Naive thymus-derived CD4-positive, alpha-beta T cell (primary cell): ENCODE data around the gene PCBP1. TPM values are rescaled to one million over a fixed set of nuclear protein-coding genes. Genes with fewer than 3 reads are reported as not detected.
"Not testable (repeated sequence)": the region's sequence is repeated elsewhere in the genome, so short reads cannot be mapped to it uniquely, and the experiment has no call there.

Source experiments
- ATAC-seq: fragments of 150-1000 bp; cut with Tn5 transposase; 2 replicates; pipeline ENCODE4 v1.10.0; 2021; ENCODE audit warnings: mild to moderate bottlenecking, moderate library complexity
- CTCF ChIA-PET: fragments of 350-600 bp; sonication (Branson Sonifier 250); formaldehyde crosslinking; loops from one replicate; lab custom pipeline; 2021; ENCODE audit warnings: antibody characterized with exemption; lab: Charles Lee
- POLR2A ChIA-PET: fragments of 350-600 bp; sonication (Branson Sonifier 250); formaldehyde crosslinking; loops from one replicate; lab custom pipeline; 2021; ENCODE audit warnings: antibody characterized with exemption, inconsistent platforms; lab: Charles Lee
- DNase-seq, 9 donors: peaks; one replicate each; pipeline versions ENCODE4 v3.0.0 to v3.0.0-alpha.2; 2020 to 2022; ENCODE audit warnings: mixed read lengths in 1 of 9
- H3K27ac ChIP-seq: one replicate; pipeline ENCODE4 v1.7.0; 2013; ENCODE audit warnings: mild to moderate bottlenecking, low read depth, low read length, moderate library complexity
- H3K27me3 ChIP-seq, 2 donors: one replicate each; pipeline ENCODE4 v1.7.0; 2013; ENCODE audit warnings: low read length in 2 of 2, mild to moderate bottlenecking in 2 of 2, moderate library complexity in 2 of 2; ENCODE audit not compliant: control insufficient read depth in 2 of 2, insufficient read depth in 2 of 2
- H3K36me3 ChIP-seq, 3 experiments: 1 replicate in 2 of 3; 2 replicates in 1 of 3; pipeline ENCODE4 v1.7.0; 2013; ENCODE audit warnings: low read length in 3 of 3, mild to moderate bottlenecking in 3 of 3, moderate library complexity in 1 of 3; ENCODE audit not compliant: insufficient read depth in 3 of 3, control insufficient read depth in 2 of 3
- H3K4me1 ChIP-seq, 2 donors: one replicate each; pipeline ENCODE4 v1.7.0; 2013; ENCODE audit warnings: low read length in 2 of 2, mild to moderate bottlenecking in 2 of 2, moderate library complexity in 1 of 2; ENCODE audit not compliant: control insufficient read depth in 2 of 2, insufficient read depth in 2 of 2
- H3K4me3 ChIP-seq: 2 replicates; pipeline ENCODE4 v1.7.0; 2013; ENCODE audit warnings: mild to moderate bottlenecking, low read length
- H3K9me3 ChIP-seq, 3 experiments: 1 replicate in 2 of 3; 2 replicates in 1 of 3; pipeline ENCODE4 v1.7.0; 2013; ENCODE audit warnings: low read length in 3 of 3; ENCODE audit not compliant: control insufficient read depth in 2 of 3
- H3K27ac Mint-ChIP-seq, 9 donors: one replicate each; pipeline ENCODE4 v1.8.0; 2020 to 2022; ENCODE audit warnings: mixed read lengths in 9 of 9, mild to moderate bottlenecking in 8 of 9, moderate library complexity in 5 of 9, inconsistent platforms in 2 of 9
- H3K27me3 Mint-ChIP-seq, 5 donors: one replicate each; pipeline ENCODE4 v1.8.0; 2021 to 2022; ENCODE audit warnings: mixed read lengths in 5 of 5, mild to moderate bottlenecking in 1 of 5
- H3K36me3 Mint-ChIP-seq, 5 donors: one replicate each; pipeline ENCODE4 v1.8.0; 2020 to 2022; ENCODE audit warnings: mixed read lengths in 5 of 5, mild to moderate bottlenecking in 3 of 5, inconsistent platforms in 1 of 5
- H3K4me1 Mint-ChIP-seq, 7 donors: one replicate each; pipeline ENCODE4 v1.8.0; 2020 to 2022; ENCODE audit warnings: mixed read lengths in 7 of 7, mild to moderate bottlenecking in 3 of 7, inconsistent platforms in 1 of 7
- H3K4me3 Mint-ChIP-seq, 10 donors: one replicate each; pipeline ENCODE4 v1.8.0; 2020 to 2022; ENCODE audit warnings: mild to moderate bottlenecking in 10 of 10, mixed read lengths in 10 of 10, moderate library complexity in 6 of 10, inconsistent platforms in 2 of 10
- H3K9me3 Mint-ChIP-seq, 11 donors: one replicate each; pipeline ENCODE4 v1.8.0; 2020 to 2022; ENCODE audit warnings: mixed read lengths in 11 of 11, mild to moderate bottlenecking in 4 of 11, inconsistent platforms in 1 of 11, moderate library complexity in 1 of 11
- intact Hi-C, 2 donors: fragments of 100-400 bp; cut with micrococcal nuclease; formaldehyde crosslinking; loops; one replicate each; pipeline ENCODE4 v1.15.1; 2023
- polyA plus RNA-seq, 2 donors: library from polyadenylated mRNA; unstranded; fragments of 300-500 nt; fragmentation: Illumina TruSeq; gene quantifications; one replicate each; pipeline ENCODE4 v1.2.3, GENCODE V29; 2021
- total RNA-seq, 6 experiments: library from RNA in 5 of 6; stranded (reverse) in 5 of 6; gene quantifications; 1 replicate in 5 of 6; 2 replicates in 1 of 6; pipeline ENCODE4 v1.2.3 and lab custom pipeline; 2021 to 2026

PCBP1 gene
- total and polyA plus RNA-seq, 7 experiments from 2014 or later = 178 to 487 (median 353) TPM

DNA sequence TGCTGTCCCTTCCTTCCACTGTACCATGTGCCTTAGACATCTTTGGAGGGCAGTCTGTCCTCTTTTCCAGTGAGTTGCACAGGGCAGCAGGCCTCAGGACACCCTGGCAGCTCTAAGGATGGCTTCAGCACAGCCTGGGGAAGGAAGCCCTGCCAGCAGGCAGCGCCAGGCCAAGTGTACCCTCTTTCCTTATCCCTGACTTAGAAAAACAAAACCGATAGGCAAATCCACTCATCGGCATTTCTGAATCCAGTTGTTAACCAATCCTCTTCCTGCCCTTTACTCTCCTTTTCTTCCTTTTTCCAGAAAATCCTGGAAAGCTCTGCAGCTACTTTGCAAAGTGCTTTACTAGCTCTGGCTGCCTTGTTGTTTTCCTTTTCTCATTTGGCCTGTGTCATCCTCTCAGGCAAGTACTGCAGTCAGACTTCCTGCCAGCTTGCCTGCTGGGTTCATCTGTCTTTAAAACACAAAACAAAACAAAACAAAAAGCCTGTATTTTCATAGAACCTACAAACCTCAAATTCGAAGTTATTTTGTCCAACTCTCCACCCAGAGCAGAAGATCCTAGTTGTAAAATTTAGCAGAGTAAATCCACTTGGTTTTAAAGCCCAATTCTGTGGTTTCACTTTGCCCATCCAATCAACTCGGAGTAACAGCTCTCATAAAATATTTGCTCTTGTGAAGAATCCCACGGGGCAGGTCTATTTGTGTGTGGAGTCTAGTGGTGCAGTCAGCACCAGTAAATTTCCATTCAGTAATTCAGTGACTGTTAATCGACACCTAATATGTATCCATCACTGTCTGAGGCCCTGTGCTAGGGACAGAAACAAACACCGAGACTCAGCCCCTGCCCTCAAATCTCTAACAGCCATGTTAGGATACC lies 45.2 kb downstream of the PCBP1 start:
- H3K9me3 Mint-ChIP-seq = peaks cover 0 to under 1% (median 0%) of the 10 kb centered on the region in 11 donors
- intact Hi-C loops = loop anchor here (1.0 to 10.0 kb wide), 5 partner anchors 8 to 488 kb away; partner anchors contain the start of gene AAK1 (in 1 of the 2)
- ATAC-seq (peak; percentile 66), DNase-seq (peak in 7 of 9 donors; percentile 63 to 77 (median 68))
- POLR2A ChIA-PET = interaction anchor here (0.7 to 28.6 kb wide), 11 partner anchors 8 to 218 kb away, joined by 3 to 1973 read pairs (median 20); partner anchors contain the start of genes C2orf42, MXD1 and PCBP1
- Histone ChIP-seq H3K4me1 (peaks cover 66 to 74% of the 10 kb centered on the region in 2 donors), H3K36me3 (no peaks in the 10 kb centered on the region), H3K9me3 (no peaks in the 10 kb centered on the region), H3K27me3 (no peaks in the 10 kb centered on the region), H3K4me3 (peak overlapping the region; percentile 53), H3K27ac (peak overlapping the region; percentile 85)
- CTCF ChIA-PET = interaction anchor here (0.6 to 2.8 kb wide), 18 partner anchors 7 to 1766 kb away, joined by 3 to 11 read pairs (median 4); no protein-coding TSS in a partner anchor
- H3K4me3 Mint-ChIP-seq = peak overlapping the region; percentile 81 to 94 (median 90)
- peak overlapping the region; percentile 95 to 99 (median 97) for H3K27ac Mint-ChIP-seq
- no peaks in the 10 kb centered on the region for H3K27me3 Mint-ChIP-seq
- peaks cover 0 to 7% (median 0%) of the 10 kb centered on the region in 5 donors for H3K36me3 Mint-ChIP-seq
- H3K4me1 Mint-ChIP-seq = peaks cover 58 to 88% (median 79%) of the 10 kb centered on the region in 7 donors

DNA sequence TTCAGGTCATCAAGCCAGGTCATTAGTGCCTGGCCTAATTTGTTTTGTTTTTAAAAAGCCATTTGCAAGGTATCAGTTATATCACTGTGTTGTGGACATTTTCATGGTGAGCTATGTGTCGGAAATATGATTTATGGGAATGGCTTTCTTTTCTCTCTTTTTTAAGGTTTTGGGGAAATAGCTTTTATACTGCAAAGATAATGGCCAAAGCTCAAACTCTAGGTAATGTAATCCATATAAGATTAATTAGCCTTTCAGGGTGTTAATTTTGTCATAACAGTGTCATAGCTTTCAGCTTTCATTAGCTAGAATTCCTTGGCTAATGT lies 45.8 kb downstream of the PCBP1 start:
- H3K4me1 Mint-ChIP-seq = peaks cover 58 to 88% (median 79%) of the 10 kb centered on the region in 7 donors
- intact Hi-C loops = loop anchor here in 1 of 2 donors (2.0 to 10.0 kb wide), 3 partner anchors 30 to 488 kb away; partner anchors contain the start of gene AAK1
- ChIA-PET CTCF (interaction anchor here (0.6 to 2.8 kb wide), 13 partner anchors 7 to 1767 kb away, joined by 3 to 11 read pairs (median 4); no protein-coding TSS in a partner anchor), POLR2A (interaction anchor here (0.6 to 28.6 kb wide), 14 partner anchors 9 to 226 kb away, joined by 3 to 1973 read pairs (median 12); partner anchors contain the start of genes C2orf42, MXD1 and PCBP1)
- Histone ChIP-seq H3K36me3 (no peaks in the 10 kb centered on the region), H3K27me3 (no peaks in the 10 kb centered on the region), H3K9me3 (no peaks in the 10 kb centered on the region), H3K27ac (peak overlapping the region; percentile 85), H3K4me3 (peak overlapping the region; percentile 53), H3K4me1 (peaks cover 66 to 74% of the 10 kb centered on the region in 2 donors)
- H3K9me3 Mint-ChIP-seq = peaks cover 0 to 3% (median 0%) of the 10 kb centered on the region in 11 donors
- no peak for ATAC-seq
- no peaks in the 10 kb centered on the region for H3K27me3 Mint-ChIP-seq
- H3K4me3 Mint-ChIP-seq = peak overlapping the region in 9 of 10 donors; percentile 81 to 94 (median 90)
- peaks cover 0 to 10% (median 0%) of the 10 kb centered on the region in 5 donors for H3K36me3 Mint-ChIP-seq
- H3K27ac Mint-ChIP-seq = peak overlapping the region; percentile 95 to 99 (median 97)
- no peak for DNase-seq

DNA sequence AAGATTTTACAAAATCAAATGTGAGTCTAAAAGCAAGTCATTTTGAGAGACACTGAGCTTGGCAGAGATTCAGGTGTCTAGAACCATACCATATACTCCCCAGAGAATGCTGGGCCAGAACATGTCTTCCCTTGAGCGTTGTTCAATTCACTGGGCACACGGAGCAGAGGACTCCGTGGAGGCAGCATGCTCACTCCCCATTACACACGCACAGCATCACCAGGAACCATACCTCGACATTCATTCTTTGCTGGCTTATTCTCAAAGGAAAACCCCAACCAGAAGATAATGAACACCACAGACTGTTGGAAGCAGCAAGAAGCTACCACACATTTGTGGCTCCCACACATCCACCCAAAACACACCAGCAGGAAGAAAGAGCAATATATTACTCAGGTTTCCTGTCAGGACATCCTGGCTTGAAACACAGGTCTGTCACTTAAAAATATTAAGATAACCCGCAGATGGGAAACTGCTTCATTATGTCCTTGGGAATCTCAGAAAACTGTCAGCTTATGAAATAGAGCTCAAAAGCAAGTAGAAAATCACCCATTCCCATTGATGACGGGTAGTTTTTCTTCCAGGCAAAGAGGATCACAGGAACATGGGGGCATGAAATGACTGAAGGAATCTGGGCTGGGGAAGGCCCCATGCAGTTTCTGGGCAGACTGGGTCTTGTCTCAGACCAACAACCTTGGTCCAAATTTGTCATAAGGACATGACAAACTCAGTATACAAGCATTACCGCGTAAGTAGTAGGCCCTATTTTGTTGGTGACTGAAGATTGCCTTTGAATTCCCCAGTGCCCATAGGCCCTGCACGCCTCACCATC lies 46.4 kb downstream of the PCBP1 start:
- peak overlapping the region; percentile 30 for H3K4me3 ChIP-seq
- H3K27me3 Mint-ChIP-seq = no peaks in the 10 kb centered on the region
- peak overlapping the region; percentile 85 for H3K27ac ChIP-seq
- H3K9me3 Mint-ChIP-seq = peaks cover 0 to 3% (median 0%) of the 10 kb centered on the region in 11 donors
- no peaks in the 10 kb centered on the region for H3K36me3 ChIP-seq
- no peaks in the 10 kb centered on the region for H3K27me3 ChIP-seq
- peaks cover 65 to 75% of the 10 kb centered on the region in 2 donors for H3K4me1 ChIP-seq
- H3K4me3 Mint-ChIP-seq = peak overlapping the region; percentile 72 to 94 (median 90)
- ATAC-seq (peak; percentile 30), DNase-seq (peak in 2 of 9 donors; percentile 38 to 54)
- ChIA-PET POLR2A (interaction anchor here (0.6 to 28.6 kb wide), 15 partner anchors 8 to 227 kb away, joined by 3 to 1973 read pairs (median 10); partner anchors contain the start of genes C2orf42, MXD1 and PCBP1), CTCF (interaction anchor here (0.9 to 2.8 kb wide), 10 partner anchors 7 to 63 kb away, joined by 3 to 11 read pairs (median 4); no protein-coding TSS in a partner anchor)
- H3K9me3 ChIP-seq = no peaks in the 10 kb centered on the region
- peak overlapping the region; percentile 95 to 99 (median 97) for H3K27ac Mint-ChIP-seq
- intact Hi-C loops = loop anchor here in 1 of 2 donors (2.0 to 10.0 kb wide), 3 partner anchors 31 to 489 kb away; partner anchors contain the start of gene AAK1
- H3K4me1 Mint-ChIP-seq = peaks cover 59 to 88% (median 79%) of the 10 kb centered on the region in 7 donors
- peaks cover 0 to 10% (median 0%) of the 10 kb centered on the region in 5 donors for H3K36me3 Mint-ChIP-seq

DNA sequence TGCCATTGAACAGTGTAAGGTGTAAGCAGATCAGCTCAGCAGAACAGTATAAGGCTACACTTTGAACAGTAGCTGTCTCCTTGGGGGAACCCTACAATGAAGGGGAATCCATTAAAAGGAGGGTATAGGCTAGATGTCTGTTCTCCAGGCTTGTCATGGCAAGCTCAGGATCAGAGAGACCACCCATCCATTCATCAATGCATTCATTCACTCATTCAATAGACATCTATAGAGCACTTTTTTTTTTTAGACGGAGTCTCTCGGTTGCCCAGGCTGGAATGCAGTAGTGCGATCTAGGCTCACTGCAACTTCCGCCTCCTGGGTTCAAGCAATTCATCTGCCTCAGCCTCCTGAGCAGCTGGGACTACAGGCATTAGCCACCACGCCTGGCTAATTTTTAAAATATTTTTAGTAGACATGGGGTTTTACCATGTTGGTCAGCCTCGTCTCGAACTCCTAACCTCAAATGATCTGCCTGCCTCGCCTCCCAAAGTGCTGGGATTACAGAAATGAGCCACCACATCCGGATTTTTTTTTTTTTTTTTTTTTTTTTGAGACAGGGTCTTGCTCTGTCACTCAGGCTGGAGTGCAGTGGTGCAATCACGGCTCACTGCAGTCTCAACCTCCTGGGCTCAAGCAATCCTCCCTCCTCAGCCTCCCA lies 47.2 kb downstream of the PCBP1 start:
- H3K4me3 Mint-ChIP-seq = peak overlapping the region; percentile 83 to 94 (median 90)
- H3K9me3 Mint-ChIP-seq, ATAC-seq, H3K27me3 ChIP-seq, H3K4me3 ChIP-seq, H3K36me3 ChIP-seq, H3K36me3 Mint-ChIP-seq, H3K27me3 Mint-ChIP-seq, H3K9me3 ChIP-seq, DNase-seq: not testable (repeated sequence)
- ChIA-PET POLR2A (interaction anchor here (1.0 to 28.6 kb wide), 12 partner anchors 8 to 228 kb away, joined by 4 to 1973 read pairs (median 14); partner anchors contain the start of genes C2orf42, MXD1, PCBP1 and PCYOX1), CTCF (interaction anchor here (1.3 to 1.6 kb wide), 3 partner anchors 9 to 41 kb away, joined by 3 to 5 read pairs (median 3); no protein-coding TSS in a partner anchor)
- Histone ChIP-seq H3K27ac (peak overlapping the region; percentile 85), H3K4me1 (peaks cover 67 to 75% of the 10 kb centered on the region in 2 donors)
- intact Hi-C loops = loop anchor here in 1 of 2 donors (10.0 kb wide), 1 partner anchor 490 kb away; the partner anchor contains the start of gene AAK1
- H3K4me1 Mint-ChIP-seq = peaks cover 62 to 94% (median 82%) of the 10 kb centered on the region in 7 donors
- H3K27ac Mint-ChIP-seq = peak overlapping the region; percentile 95 to 99 (median 97)
